ENCODE measurements around the gene PSMB9.
"Not testable (repeated sequence)": the region's sequence is repeated elsewhere in the genome, so short reads cannot be mapped to it uniquely, and the experiment has no call there.

Gene PSMB9

GRCh38 chr6:32880962-32881361 is 27.0 kb downstream of the PSMB9 start:
- not testable (repeated sequence) for H3K79me2 ChIP-seq (ENCODE audit: control insufficient read depth, insufficient read depth, low read length, unreplicated experiment); H3K27ac ChIP-seq (ENCODE audit: low read depth, low read length); H2AFZ ChIP-seq (ENCODE audit: low read length, unreplicated experiment); H3K4me3 ChIP-seq (ENCODE audit: low read depth, low read length); H3K27me3 ChIP-seq (ENCODE audit: insufficient read depth, low read length); H3K36me3 ChIP-seq (ENCODE audit: insufficient read depth, low read length)
- peaks cover 27% of the 10 kb centered on the region for H3K4me1 ChIP-seq (ENCODE audit: control insufficient read depth, insufficient read depth, low read length, unreplicated experiment)

- Histone ChIP-seq H3K27ac (ENCODE audit: low read depth, low read length) (peak overlapping the region; percentile 82), H3K79me2 (ENCODE audit: control insufficient read depth, insufficient read depth, low read length, unreplicated experiment) (no peaks in the 10 kb centered on the region)
Observed at GRCh38 chr6:32882879-32883250, 28.9 kb downstream of the PSMB9 start.

GRCh38 chr6:32883789-32884188 is 29.8 kb downstream of the PSMB9 start:
- Histone ChIP-seq H3K4me1 (ENCODE audit: control insufficient read depth, insufficient read depth, low read length, unreplicated experiment) (peaks cover 44% of the 10 kb centered on the region), H3K27ac (ENCODE audit: low read depth, low read length) (peak overlapping the region; percentile 82), H3K36me3 (ENCODE audit: insufficient read depth, low read length) (no peaks in the 10 kb centered on the region), H3K79me2 (ENCODE audit: control insufficient read depth, insufficient read depth, low read length, unreplicated experiment) (no peaks in the 10 kb centered on the region), H2AFZ (ENCODE audit: low read length, unreplicated experiment) (peak overlapping the region; percentile 16), H3K27me3 (ENCODE audit: insufficient read depth, low read length) (no peaks in the 10 kb centered on the region), H3K4me3 (ENCODE audit: low read depth, low read length) (0 out of 2 replicates have a peak overlapping the region, but pooled peaks have one; percentile 14)

More at GRCh38 chr6:32882879-32883250, 28.9 kb downstream of the PSMB9 start:
- H3K36me3 ChIP-seq (ENCODE audit: insufficient read depth, low read length), result no peaks in the 10 kb centered on the region
- no peak overlapping the region for H3K4me3 ChIP-seq (ENCODE audit: low read depth, low read length)
- peaks cover 44% of the 10 kb centered on the region for H3K4me1 ChIP-seq (ENCODE audit: control insufficient read depth, insufficient read depth, low read length, unreplicated experiment)
- H2AFZ ChIP-seq (ENCODE audit: low read length, unreplicated experiment), result no peak overlapping the region
- H3K27me3 ChIP-seq (ENCODE audit: insufficient read depth, low read length), result no peaks in the 10 kb centered on the region

GRCh38 chr6:32885698-32886286 is 31.8 kb downstream of the PSMB9 start:
- no peak overlapping the region for H2AFZ ChIP-seq (ENCODE audit: low read length, unreplicated experiment)
- H3K79me2 ChIP-seq (ENCODE audit: control insufficient read depth, insufficient read depth, low read length, unreplicated experiment), result no peaks in the 10 kb centered on the region
- no peak overlapping the region for H3K4me3 ChIP-seq (ENCODE audit: low read depth, low read length)
- H3K27me3 ChIP-seq (ENCODE audit: insufficient read depth, low read length), result no peaks in the 10 kb centered on the region
- H3K4me1 ChIP-seq (ENCODE audit: control insufficient read depth, insufficient read depth, low read length, unreplicated experiment), result peaks cover 51% of the 10 kb centered on the region
- H3K36me3 ChIP-seq (ENCODE audit: insufficient read depth, low read length), result no peaks in the 10 kb centered on the region
- no peak overlapping the region for H3K27ac ChIP-seq (ENCODE audit: low read depth, low read length)

DNA sequence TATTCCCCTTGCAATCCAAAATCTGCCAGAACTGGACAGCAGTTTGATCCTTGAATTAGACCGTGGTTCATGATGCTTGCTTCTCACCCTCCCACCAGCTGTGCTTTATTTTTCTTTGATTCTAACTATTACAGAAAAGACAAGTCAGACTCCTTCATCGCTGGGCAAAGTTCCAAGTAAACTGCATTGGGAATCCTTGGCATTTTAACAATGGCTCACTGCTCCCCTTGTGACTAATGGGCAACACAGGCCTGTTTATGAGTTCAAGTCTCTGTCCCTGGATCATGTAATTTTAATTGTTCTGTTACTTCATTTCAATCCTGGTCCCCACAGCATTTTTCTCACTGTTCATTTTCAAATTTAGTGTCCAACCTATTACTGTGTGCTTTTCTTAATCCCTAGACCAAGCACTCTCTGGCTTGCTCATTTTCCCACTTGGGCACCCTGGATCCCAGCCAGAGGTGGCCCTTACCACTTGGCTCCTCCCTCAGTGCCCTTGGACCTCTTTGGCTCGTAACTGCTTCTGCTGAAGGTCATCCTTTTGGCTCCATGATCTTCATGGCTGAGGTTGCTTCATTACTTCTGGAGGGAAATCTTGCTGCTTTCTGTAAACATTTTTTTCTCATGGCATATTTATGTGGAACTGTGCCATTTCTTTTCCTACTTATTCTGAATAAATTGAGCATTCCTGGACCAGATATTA is 32.8 kb downstream of the PSMB9 start:
- Histone ChIP-seq H3K27me3 (ENCODE audit: insufficient read depth, low read length) (no peaks in the 10 kb centered on the region), H3K79me2 (ENCODE audit: control insufficient read depth, insufficient read depth, low read length, unreplicated experiment) (no peaks in the 10 kb centered on the region), H3K27ac (ENCODE audit: low read depth, low read length) (peak overlapping the region; percentile 40), H3K4me3 (ENCODE audit: low read depth, low read length) (no peak overlapping the region), H2AFZ (ENCODE audit: low read length, unreplicated experiment) (no peak overlapping the region), H3K36me3 (ENCODE audit: insufficient read depth, low read length) (no peaks in the 10 kb centered on the region), H3K4me1 (ENCODE audit: control insufficient read depth, insufficient read depth, low read length, unreplicated experiment) (peaks cover 50% of the 10 kb centered on the region)

GRCh38 chr6:32887616-32888015 is 33.6 kb downstream of the PSMB9 start:
- H3K79me2 ChIP-seq (ENCODE audit: control insufficient read depth, insufficient read depth, low read length, unreplicated experiment), result no peaks in the 10 kb centered on the region
- H3K27ac ChIP-seq (ENCODE audit: low read depth, low read length), result peak overlapping the region; percentile 40; the same call in 1 of the 2 replicates
- H3K36me3 ChIP-seq (ENCODE audit: insufficient read depth, low read length), result no peaks in the 10 kb centered on the region
- no peak overlapping the region for H3K4me3 ChIP-seq (ENCODE audit: low read depth, low read length)
- H2AFZ ChIP-seq (ENCODE audit: low read length, unreplicated experiment), result peak overlapping the region; percentile 40
- no peaks in the 10 kb centered on the region for H3K27me3 ChIP-seq (ENCODE audit: insufficient read depth, low read length)
- peaks cover 44% of the 10 kb centered on the region for H3K4me1 ChIP-seq (ENCODE audit: control insufficient read depth, insufficient read depth, low read length, unreplicated experiment)

DNA sequence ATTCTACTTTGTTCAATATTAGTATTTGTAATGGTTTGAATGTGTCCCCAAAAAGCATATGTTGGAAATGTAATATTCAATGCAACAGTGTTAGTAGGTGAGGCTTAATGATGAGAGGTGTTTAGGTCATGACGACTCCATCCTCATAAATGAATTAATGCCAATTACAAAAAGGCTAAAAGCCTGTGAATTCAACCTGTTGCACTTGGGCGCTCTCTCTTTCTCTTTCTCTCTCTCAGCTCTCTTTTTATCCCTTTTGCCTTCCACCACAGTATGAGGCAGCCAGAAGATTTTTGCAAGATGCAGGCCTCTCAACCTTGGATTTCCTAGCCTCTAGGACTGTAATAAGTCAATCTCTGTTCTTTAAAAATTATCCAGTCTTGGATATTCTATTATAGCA is 34.6 kb downstream of the PSMB9 start:
- no peak overlapping the region for H3K27ac ChIP-seq (ENCODE audit: low read depth, low read length)
- peaks cover 34% of the 10 kb centered on the region for H3K4me1 ChIP-seq (ENCODE audit: control insufficient read depth, insufficient read depth, low read length, unreplicated experiment)

DNA sequence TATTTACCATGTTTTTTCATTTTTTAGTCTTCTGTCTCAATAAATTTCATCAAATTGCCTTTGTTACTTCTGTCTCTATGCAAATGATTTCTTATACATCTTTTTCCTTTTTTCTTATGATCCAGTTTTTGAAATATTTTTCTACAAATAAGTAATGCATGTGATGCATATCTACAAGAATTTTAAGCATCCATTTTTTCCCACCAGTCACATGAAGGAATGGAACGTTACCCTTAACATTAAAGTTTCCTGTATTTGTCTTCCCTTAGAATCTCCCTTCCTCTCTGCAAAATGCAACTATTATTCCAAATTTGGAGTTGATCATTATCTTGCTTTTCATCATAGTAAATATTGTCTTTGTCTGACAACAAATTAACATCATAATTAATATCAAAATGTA is 35.5 kb downstream of the PSMB9 start:
- H3K79me2 ChIP-seq (ENCODE audit: control insufficient read depth, insufficient read depth, low read length, unreplicated experiment), result no peaks in the 10 kb centered on the region
- peaks cover 26% of the 10 kb centered on the region for H3K4me1 ChIP-seq (ENCODE audit: control insufficient read depth, insufficient read depth, low read length, unreplicated experiment)
- no peak overlapping the region for H3K27ac ChIP-seq (ENCODE audit: low read depth, low read length)
- H3K27me3 ChIP-seq (ENCODE audit: insufficient read depth, low read length), result no peaks in the 10 kb centered on the region
- no peaks in the 10 kb centered on the region for H3K36me3 ChIP-seq (ENCODE audit: insufficient read depth, low read length)
- H2AFZ ChIP-seq (ENCODE audit: low read length, unreplicated experiment), result no peak overlapping the region
- H3K4me3 ChIP-seq (ENCODE audit: low read depth, low read length), result no peak overlapping the region

More for the DNA sequence above, 34.6 kb downstream of the PSMB9 start:
- no peaks in the 10 kb centered on the region for H3K27me3 ChIP-seq (ENCODE audit: insufficient read depth, low read length)
- no peaks in the 10 kb centered on the region for H3K36me3 ChIP-seq (ENCODE audit: insufficient read depth, low read length)
- no peak overlapping the region for H2AFZ ChIP-seq (ENCODE audit: low read length, unreplicated experiment)
- H3K79me2 ChIP-seq (ENCODE audit: control insufficient read depth, insufficient read depth, low read length, unreplicated experiment), result no peaks in the 10 kb centered on the region
- no peak overlapping the region for H3K4me3 ChIP-seq (ENCODE audit: low read depth, low read length)

DNA sequence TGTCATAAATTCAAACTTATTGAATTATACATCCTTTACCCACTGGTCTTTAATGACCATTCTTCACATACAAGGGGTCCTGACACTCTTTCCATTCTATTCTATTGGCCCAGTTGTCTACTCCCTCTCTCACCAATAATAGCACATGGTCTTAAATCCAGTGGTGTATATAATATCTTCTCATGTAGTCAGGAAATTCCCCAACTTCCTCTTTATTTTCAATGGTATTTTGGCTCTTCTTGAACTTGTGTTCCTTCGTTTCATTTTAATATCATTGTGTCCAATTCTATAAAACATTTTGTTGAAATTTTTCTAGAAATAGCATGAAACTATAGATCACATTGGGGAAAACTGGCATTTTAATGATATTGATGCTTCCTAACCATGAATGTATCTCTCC is 36.8 kb downstream of the PSMB9 start:
- H3K4me1 ChIP-seq (ENCODE audit: control insufficient read depth, insufficient read depth, low read length, unreplicated experiment), result peaks cover 30% of the 10 kb centered on the region
- H3K27me3 ChIP-seq (ENCODE audit: insufficient read depth, low read length), result no peaks in the 10 kb centered on the region
- H2AFZ ChIP-seq (ENCODE audit: low read length, unreplicated experiment), result no peak overlapping the region
- H3K79me2 ChIP-seq (ENCODE audit: control insufficient read depth, insufficient read depth, low read length, unreplicated experiment), result peaks cover 10% of the 10 kb centered on the region
- H3K36me3 ChIP-seq (ENCODE audit: insufficient read depth, low read length), result no peaks in the 10 kb centered on the region
- H3K4me3 ChIP-seq (ENCODE audit: low read depth, low read length), result no peak overlapping the region
- no peak overlapping the region for H3K27ac ChIP-seq (ENCODE audit: low read depth, low read length)

- Histone ChIP-seq H3K79me2 (ENCODE audit: control insufficient read depth, insufficient read depth, low read length, unreplicated experiment) (peaks cover 33% of the 10 kb centered on the region), H3K4me1 (ENCODE audit: control insufficient read depth, insufficient read depth, low read length, unreplicated experiment) (peaks cover 19% of the 10 kb centered on the region), H2AFZ (ENCODE audit: low read length, unreplicated experiment) (peak overlapping the region; percentile 77), H3K4me3 (ENCODE audit: low read depth, low read length) (peak overlapping the region; percentile 82), H3K27ac (ENCODE audit: low read depth, low read length) (peak overlapping the region; percentile 23; the same call in 1 of the 2 replicates), H3K36me3 (ENCODE audit: insufficient read depth, low read length) (no peaks in the 10 kb centered on the region), H3K27me3 (ENCODE audit: insufficient read depth, low read length) (no peaks in the 10 kb centered on the region)
Observed at GRCh38 chr6:32894085-32895005, 40.4 kb downstream of the PSMB9 start.
